Ishikawa (cell line): ENCODE data around the gene TM6SF1.

Experiments
- CEBPB ChIP-seq: IDR thresholded peaks from 2 replicates; pipeline ENCODE4 v1.6.1; 2012
- CREB1 ChIP-seq: IDR thresholded peaks from 2 replicates; pipeline ENCODE4 v1.6.1; 2012; ENCODE audit warnings: low read depth
- EGR1 ChIP-seq: IDR thresholded peaks from 2 replicates; pipeline ENCODE4 v1.6.1; 2012
- EP300 ChIP-seq: IDR thresholded peaks from 2 replicates; pipeline ENCODE4 v1.6.1; 2012; ENCODE audit warnings: borderline replicate concordance
- FOXM1 ChIP-seq: IDR thresholded peaks from 2 replicates; pipeline ENCODE4 v1.6.1; 2012; ENCODE audit warnings: low read depth, borderline replicate concordance
- NFIC ChIP-seq: IDR thresholded peaks from 2 replicates; pipeline ENCODE4 v1.6.1; 2012
- RAD21 ChIP-seq: IDR thresholded peaks from 2 replicates; pipeline ENCODE4 v1.6.1; 2012; ENCODE audit warnings: low read depth
- REST ChIP-seq: IDR thresholded peaks from 2 replicates; pipeline ENCODE4 v1.6.1; 2012; ENCODE audit warnings: low read depth, mild to moderate bottlenecking
- TAF1 ChIP-seq: IDR thresholded peaks from 2 replicates; pipeline ENCODE4 v1.6.1; 2012; ENCODE audit warnings: low read depth, mild to moderate bottlenecking
- TCF12 ChIP-seq: IDR thresholded peaks from 2 replicates; pipeline ENCODE4 v1.6.1; 2012; ENCODE audit warnings: low read depth
- TEAD4 ChIP-seq: IDR thresholded peaks from 2 replicates; pipeline ENCODE4 v1.6.1; 2012
- ZBTB7A ChIP-seq: IDR thresholded peaks from 2 replicates; pipeline ENCODE4 v1.6.1; 2012; ENCODE audit warnings: low read depth
- TF ChIP-seq, protein P1 (sequence below): IDR thresholded peaks from 2 replicates; pipeline ENCODE4 v1.6.1; 2012

GRCh38 chr15:83102346-83102745 is 5.1 kb upstream of the TM6SF1 start:
- TF ChIP-seq RAD21 = no peak
- TF ChIP-seq CREB1 = no peak
- TF ChIP-seq FOXM1 = no peak
- no peak for TF ChIP-seq REST
- TF ChIP-seq NFIC = no peak
- no peak for TF ChIP-seq CEBPB
- TF ChIP-seq, protein P1, sequence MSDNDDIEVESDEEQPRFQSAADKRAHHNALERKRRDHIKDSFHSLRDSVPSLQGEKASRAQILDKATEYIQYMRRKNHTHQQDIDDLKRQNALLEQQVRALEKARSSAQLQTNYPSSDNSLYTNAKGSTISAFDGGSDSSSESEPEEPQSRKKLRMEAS = no peak
- no peak for TF ChIP-seq EP300
- no peak for TF ChIP-seq TEAD4
- no peak for TF ChIP-seq ZBTB7A
- TF ChIP-seq TCF12 = no peak
- no peak for TF ChIP-seq EGR1
- TF ChIP-seq TAF1 = no peak
